H1 (cell line): Measurements from ENCODE around the gene AFG1L.

Source experiments
- CHD1 ChIP-seq: IDR thresholded peaks from 2 replicates; pipeline ENCODE4 v1.6.1; 2012; ENCODE audit warnings: low read depth, low read length, improper control_type of control experiment
- CTCF ChIP-seq, 3 experiments: IDR thresholded peaks; 1 replicate in 2 of 3; 2 replicates in 1 of 3; pipeline versions ENCODE4 v1.5.1 to v1.6.1; 2011; ENCODE audit warnings: low read length in 3 of 3, mild to moderate bottlenecking in 3 of 3, inconsistent platforms in 2 of 3, low read depth in 1 of 3, moderate library complexity in 1 of 3; ENCODE audit not compliant: insufficient read depth in 1 of 3; ENCODE audit errors: control extremely low read depth in 1 of 3

- TF ChIP-seq CTCF (IDR thresholded peaks at IDR 0.05; ENCODE audit: control extremely low read depth in 1 of 3, insufficient read depth in 1 of 3, low read depth in 1 of 3, low read length in 3 of 3) (no peak), CHD1 (no peak)
These were observed 194.8 kb downstream of the AFG1L start for GRCh38 chr6:108489699-108490098.
